K562 (cell line): ENCODE data around the gene WHAMM.

ENCODE experiments used
- HNRNPK ChIP-seq: fragments of 200-400 bp; formaldehyde crosslinking; IDR thresholded peaks from one replicate; pipeline ENCODE4 v1.6.1; 2018; ENCODE audit warnings: mild to moderate bottlenecking, low read depth, low read length; ENCODE audit not compliant: poor library complexity, severe bottlenecking
- JUN ChIP-seq, 2 experiments: sonication (generic) in 1 of 2; formaldehyde crosslinking in 1 of 2; IDR thresholded peaks; 2 replicates each; pipeline versions ENCODE4 v1.6.1 to v1.8.0; 2012 to 2022; ENCODE audit warnings: borderline replicate concordance in 2 of 2, mild to moderate bottlenecking in 2 of 2, improper control_type of control experiment in 1 of 2, low read depth in 1 of 2, low read length in 1 of 2, missing genetic modification reagents in 1 of 2
- JUND ChIP-seq, 2 experiments: IDR thresholded peaks; 2 replicates in 1 of 2; 3 replicates in 1 of 2; pipeline ENCODE4 v1.6.1; 2011; ENCODE audit warnings: borderline replicate concordance in 2 of 2, low read depth in 2 of 2, low read length in 2 of 2, improper control_type of control experiment in 1 of 2, missing biosample characterization in 1 of 2, missing genetic modification characterization in 1 of 2, missing genetic modification reagents in 1 of 2
- KDM5B ChIP-seq: fragments of 200-600 bp; sonication (generic); IDR thresholded peaks from 2 replicates; pipeline ENCODE4 v1.6.1; 2012; ENCODE audit warnings: low read depth, mild to moderate bottlenecking, moderate library complexity, low read length, control low read depth, inconsistent platforms; ENCODE audit not compliant: insufficient replicate concordance
- ZEB2 ChIP-seq: fragments of 450-650 bp; IDR thresholded peaks from 2 replicates; pipeline ENCODE4 v1.6.1; 2016
- TF ChIP-seq, protein P1 (sequence below), 3 experiments: IDR thresholded peaks in 2 of 3; conservative IDR thresholded peaks in 1 of 3; 2 replicates each; pipeline ENCODE4 v1.5.1; 2011 to 2012; ENCODE audit warnings: low read length in 3 of 3, mild to moderate bottlenecking in 3 of 3, control low read depth in 2 of 3, improper control_type of control experiment in 1 of 3, inconsistent platforms in 1 of 3, low read depth in 1 of 3, mixed read lengths in 1 of 3, moderate library complexity in 1 of 3; ENCODE audit not compliant: insufficient read depth in 2 of 3
- TF ChIP-seq, protein P2 (sequence below): sonication (generic); formaldehyde crosslinking; IDR thresholded peaks from 2 replicates; pipeline ENCODE4 v1.8.1; 2023; ENCODE audit warnings: mild to moderate bottlenecking, missing genetic modification reagents
- TF ChIP-seq, protein P3 (sequence below): sonication (generic); formaldehyde crosslinking; IDR thresholded peaks from 2 replicates; pipeline ENCODE4 v1.8.1; 2023; ENCODE audit warnings: mild to moderate bottlenecking, missing genetic modification reagents

DNA sequence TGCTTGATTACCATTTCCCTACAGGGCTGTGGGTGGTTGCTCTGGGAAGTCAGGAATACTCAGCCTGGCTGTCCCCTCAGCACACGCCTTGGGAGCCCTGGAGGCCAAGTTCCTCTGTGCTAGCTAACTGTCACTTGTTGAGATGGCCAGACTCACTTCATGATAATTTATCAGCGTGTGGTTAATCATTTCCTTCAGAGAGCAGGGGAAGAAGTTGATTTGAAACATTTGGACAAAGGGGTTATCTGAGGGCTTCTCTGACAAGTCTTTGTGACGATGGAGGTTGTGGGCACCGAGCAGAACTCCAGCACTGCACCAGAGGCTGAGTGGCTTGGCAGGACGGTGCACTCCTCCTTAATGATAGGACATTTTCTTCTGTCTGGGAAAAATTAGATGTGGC lies 61.9 kb downstream of the WHAMM start:
- TF ChIP-seq JUND (IDR thresholded peaks at IDR 0.05; ENCODE audit: borderline replicate concordance, low read depth, low read length) (no peak), JUND (tag; IDR thresholded peaks at IDR 0.05; ENCODE audit: borderline replicate concordance, low read depth, low read length) (no peak), HNRNPK (no peak), KDM5B (no peak), JUN (IDR thresholded peaks at IDR 0.05; ENCODE audit: borderline replicate concordance, low read depth, low read length) (no peak), JUN (CRISPR knock-in tag; IDR thresholded peaks at IDR 0.05; ENCODE audit: borderline replicate concordance) (no peak), ZEB2 (no peak)
- TF ChIP-seq, protein P1, sequence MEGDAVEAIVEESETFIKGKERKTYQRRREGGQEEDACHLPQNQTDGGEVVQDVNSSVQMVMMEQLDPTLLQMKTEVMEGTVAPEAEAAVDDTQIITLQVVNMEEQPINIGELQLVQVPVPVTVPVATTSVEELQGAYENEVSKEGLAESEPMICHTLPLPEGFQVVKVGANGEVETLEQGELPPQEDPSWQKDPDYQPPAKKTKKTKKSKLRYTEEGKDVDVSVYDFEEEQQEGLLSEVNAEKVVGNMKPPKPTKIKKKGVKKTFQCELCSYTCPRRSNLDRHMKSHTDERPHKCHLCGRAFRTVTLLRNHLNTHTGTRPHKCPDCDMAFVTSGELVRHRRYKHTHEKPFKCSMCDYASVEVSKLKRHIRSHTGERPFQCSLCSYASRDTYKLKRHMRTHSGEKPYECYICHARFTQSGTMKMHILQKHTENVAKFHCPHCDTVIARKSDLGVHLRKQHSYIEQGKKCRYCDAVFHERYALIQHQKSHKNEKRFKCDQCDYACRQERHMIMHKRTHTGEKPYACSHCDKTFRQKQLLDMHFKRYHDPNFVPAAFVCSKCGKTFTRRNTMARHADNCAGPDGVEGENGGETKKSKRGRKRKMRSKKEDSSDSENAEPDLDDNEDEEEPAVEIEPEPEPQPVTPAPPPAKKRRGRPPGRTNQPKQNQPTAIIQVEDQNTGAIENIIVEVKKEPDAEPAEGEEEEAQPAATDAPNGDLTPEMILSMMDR (IDR thresholded peaks at IDR 0.05 in 2 of 3, conservative IDR thresholded peaks at IDR 0.05 in 1 of 3; ENCODE audit: insufficient read depth in 2 of 3, low read depth in 1 of 3, low read length in 3 of 3), result no peak
- TF ChIP-seq, protein P2, sequence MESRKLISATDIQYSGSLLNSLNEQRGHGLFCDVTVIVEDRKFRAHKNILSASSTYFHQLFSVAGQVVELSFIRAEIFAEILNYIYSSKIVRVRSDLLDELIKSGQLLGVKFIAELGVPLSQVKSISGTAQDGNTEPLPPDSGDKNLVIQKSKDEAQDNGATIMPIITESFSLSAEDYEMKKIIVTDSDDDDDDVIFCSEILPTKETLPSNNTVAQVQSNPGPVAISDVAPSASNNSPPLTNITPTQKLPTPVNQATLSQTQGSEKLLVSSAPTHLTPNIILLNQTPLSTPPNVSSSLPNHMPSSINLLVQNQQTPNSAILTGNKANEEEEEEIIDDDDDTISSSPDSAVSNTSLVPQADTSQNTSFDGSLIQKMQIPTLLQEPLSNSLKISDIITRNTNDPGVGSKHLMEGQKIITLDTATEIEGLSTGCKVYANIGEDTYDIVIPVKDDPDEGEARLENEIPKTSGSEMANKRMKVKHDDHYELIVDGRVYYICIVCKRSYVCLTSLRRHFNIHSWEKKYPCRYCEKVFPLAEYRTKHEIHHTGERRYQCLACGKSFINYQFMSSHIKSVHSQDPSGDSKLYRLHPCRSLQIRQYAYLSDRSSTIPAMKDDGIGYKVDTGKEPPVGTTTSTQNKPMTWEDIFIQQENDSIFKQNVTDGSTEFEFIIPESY (CRISPR knock-in tag), result no peak
- TF ChIP-seq, protein P3, sequence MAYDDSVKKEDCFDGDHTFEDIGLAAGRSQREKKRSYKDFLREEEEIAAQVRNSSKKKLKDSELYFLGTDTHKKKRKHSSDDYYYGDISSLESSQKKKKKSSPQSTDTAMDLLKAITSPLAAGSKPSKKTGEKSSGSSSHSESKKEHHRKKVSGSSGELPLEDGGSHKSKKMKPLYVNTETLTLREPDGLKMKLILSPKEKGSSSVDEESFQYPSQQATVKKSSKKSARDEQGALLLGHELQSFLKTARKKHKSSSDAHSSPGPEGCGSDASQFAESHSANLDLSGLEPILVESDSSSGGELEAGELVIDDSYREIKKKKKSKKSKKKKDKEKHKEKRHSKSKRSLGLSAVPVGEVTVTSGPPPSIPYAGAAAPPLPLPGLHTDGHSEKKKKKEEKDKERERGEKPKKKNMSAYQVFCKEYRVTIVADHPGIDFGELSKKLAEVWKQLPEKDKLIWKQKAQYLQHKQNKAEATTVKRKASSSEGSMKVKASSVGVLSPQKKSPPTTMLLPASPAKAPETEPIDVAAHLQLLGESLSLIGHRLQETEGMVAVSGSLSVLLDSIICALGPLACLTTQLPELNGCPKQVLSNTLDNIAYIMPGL, result no peak
